Osteoblast (primary cell): ENCODE data around the gene BCL11A. TPM values are rescaled to one million over a fixed set of nuclear protein-coding genes. Genes with fewer than 3 reads are reported as not detected.
A peak's percentile ranks its signal among the peaks of the same experiment; 100 is the strongest.

ENCODE experiments used
- DNase-seq: peaks from one replicate; pipeline ENCODE4 v3.0.0; 2011; ENCODE audit warnings: low spot score, mixed read lengths; ENCODE audit not compliant: insufficient read length; ENCODE audit errors: missing footprints
- H2AFZ ChIP-seq: 2 replicates; pipeline ENCODE4 v1.6.0; 2011; ENCODE audit warnings: mild to moderate bottlenecking, low read length
- H3K27ac ChIP-seq: 2 replicates; pipeline ENCODE4 v1.5.1; 2011; ENCODE audit warnings: mild to moderate bottlenecking, low read depth, low read length, moderate library complexity
- H3K27me3 ChIP-seq: 2 replicates; pipeline ENCODE4 v1.6.0; 2012; ENCODE audit warnings: mild to moderate bottlenecking, control low read depth, inconsistent platforms, low read length, moderate library complexity; ENCODE audit not compliant: insufficient read depth
- H3K36me3 ChIP-seq: 2 replicates; pipeline ENCODE4 v1.5.1; 2011; ENCODE audit warnings: mild to moderate bottlenecking, low read length, control low read depth, moderate library complexity; ENCODE audit not compliant: insufficient read depth
- H3K4me1 ChIP-seq: 2 replicates; pipeline ENCODE4 v1.5.1; 2011; ENCODE audit warnings: mild to moderate bottlenecking, low read length, control low read depth, moderate library complexity; ENCODE audit not compliant: insufficient read depth
- H3K4me2 ChIP-seq: 2 replicates; pipeline ENCODE4 v1.6.0; 2011; ENCODE audit warnings: mild to moderate bottlenecking, low read length; ENCODE audit not compliant: insufficient read depth
- H3K4me3 ChIP-seq: fragments of 200-600 bp; sonication (generic); 3 replicates; pipeline ENCODE4 v1.5.1; 2012; ENCODE audit warnings: mild to moderate bottlenecking, low read length, inconsistent platforms; ENCODE audit not compliant: insufficient read depth
- H3K79me2 ChIP-seq: 2 replicates; pipeline ENCODE4 v1.6.0; 2012; ENCODE audit warnings: mild to moderate bottlenecking, low read length, control low read depth, inconsistent platforms; ENCODE audit not compliant: insufficient read depth
- H3K9me3 ChIP-seq: 2 replicates; pipeline ENCODE4 v1.5.1; 2011; ENCODE audit warnings: low read depth, low read length, control low read depth
- H4K20me1 ChIP-seq: 2 replicates; pipeline ENCODE4 v1.6.0; 2012; ENCODE audit warnings: mild to moderate bottlenecking, low read length, control low read depth; ENCODE audit not compliant: insufficient read depth
- CTCF ChIP-seq: IDR thresholded peaks from 2 replicates; pipeline ENCODE4 v1.5.1; 2011; ENCODE audit warnings: mild to moderate bottlenecking, low read depth, low read length, moderate library complexity; ENCODE audit errors: extremely low read depth
- total RNA-seq: library from RNA; depleted of rRNA; stranded (reverse); fragments of >200 nt; gene quantifications from 2 replicates; pipeline ENCODE4 v1.2.3, GENCODE V29; 2012

The BCL11A gene
- total RNA-seq, 1 donor = 1.4 TPM

- peak overlapping the region; percentile 73 for H3K4me3 ChIP-seq
- peak; percentile 81 for DNase-seq
- H3K9me3 ChIP-seq = no peaks in the 10 kb centered on the region
- H3K27ac ChIP-seq = no peak overlapping the region
- peaks cover 5% of the 10 kb centered on the region for H3K4me1 ChIP-seq
- no peaks in the 10 kb centered on the region for H4K20me1 ChIP-seq
- peaks cover 73% of the 10 kb centered on the region for H3K27me3 ChIP-seq
- no peak for TF ChIP-seq CTCF
- no peaks in the 10 kb centered on the region for H3K36me3 ChIP-seq
- peak overlapping the region; percentile 75 for H2AFZ ChIP-seq
- no peaks in the 10 kb centered on the region for H3K79me2 ChIP-seq
- H3K4me2 ChIP-seq = peak overlapping the region; percentile 92
Observed at GRCh38 chr2:60554074-60554645, 706 bp upstream of the BCL11A start.

- H3K27me3 ChIP-seq = peaks cover 75% of the 10 kb centered on the region
- H3K27ac ChIP-seq = no peak overlapping the region
Observed at GRCh38 chr2:60552851-60553494, 481 bp downstream of the BCL11A start.

GRCh38 chr2:60552078-60552850 is 1.2 kb downstream of the BCL11A start:
- Histone ChIP-seq H3K27ac (no peak overlapping the region), H3K9me3 (no peaks in the 10 kb centered on the region)

More at GRCh38 chr2:60552851-60553494, 481 bp downstream of the BCL11A start:
- peak overlapping the region; percentile 73 for H3K4me3 ChIP-seq
- H3K9me3 ChIP-seq = no peaks in the 10 kb centered on the region
- TF ChIP-seq CTCF = no peak
- peak overlapping the region; percentile 77 for H3K4me2 ChIP-seq
- H2AFZ ChIP-seq = no peak overlapping the region
- no peaks in the 10 kb centered on the region for H3K36me3 ChIP-seq
- H3K4me1 ChIP-seq = peaks cover 5% of the 10 kb centered on the region
- H3K79me2 ChIP-seq = no peaks in the 10 kb centered on the region
- H4K20me1 ChIP-seq = no peaks in the 10 kb centered on the region
- DNase-seq = no peak

More at GRCh38 chr2:60552078-60552850, 1.2 kb downstream of the BCL11A start:
- H3K4me1 ChIP-seq = peaks cover 5% of the 10 kb centered on the region
- no peak for DNase-seq
- H3K4me3 ChIP-seq = peak overlapping the region; percentile 73
- TF ChIP-seq CTCF = no peak
- no peaks in the 10 kb centered on the region for H3K36me3 ChIP-seq
- no peak overlapping the region for H2AFZ ChIP-seq
- H3K79me2 ChIP-seq = no peaks in the 10 kb centered on the region
- H4K20me1 ChIP-seq = no peaks in the 10 kb centered on the region
- H3K27me3 ChIP-seq = peaks cover 70% of the 10 kb centered on the region
- peak overlapping the region; percentile 77 for H3K4me2 ChIP-seq
